AG09319 (cell line): ENCODE measurements around the gene SPAG7.
"Not testable (repeated sequence)": the region's sequence is repeated elsewhere in the genome, so short reads cannot be mapped to it uniquely, and the experiment has no call there.

Experiments
- DNase-seq: peaks from one replicate; pipeline ENCODE4 v3.0.0-alpha.2; 2010; ENCODE audit warnings: low read depth; ENCODE audit errors: extremely low read depth
- CTCF ChIP-seq: IDR thresholded peaks from 2 replicates; pipeline ENCODE4 v1.5.1; 2011; ENCODE audit warnings: low read depth, mild to moderate bottlenecking, inconsistent platforms, low read length, moderate library complexity

SPAG7 gene

DNA sequence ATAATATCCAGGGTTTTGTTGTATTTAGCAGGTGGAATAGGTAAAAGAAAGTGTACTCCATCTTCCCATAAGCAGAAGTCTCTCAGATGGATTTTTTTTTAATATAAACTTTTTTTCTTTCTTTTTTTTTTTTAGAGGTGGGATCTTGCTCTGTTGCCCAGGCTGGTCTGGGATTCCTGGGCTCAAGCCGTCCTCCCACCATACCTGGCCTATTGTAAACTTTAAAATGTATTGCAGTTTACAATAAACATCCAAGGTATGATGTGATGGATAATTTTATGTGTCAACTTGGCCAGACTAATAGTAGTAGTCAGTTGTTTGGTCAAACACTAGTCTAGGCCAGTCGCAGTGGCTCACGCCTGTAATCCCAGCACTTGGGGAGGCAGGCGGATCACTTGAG lies 46.3 kb downstream of the SPAG7 start:
- DNase-seq, result no peak
- no peak for TF ChIP-seq CTCF

DNA sequence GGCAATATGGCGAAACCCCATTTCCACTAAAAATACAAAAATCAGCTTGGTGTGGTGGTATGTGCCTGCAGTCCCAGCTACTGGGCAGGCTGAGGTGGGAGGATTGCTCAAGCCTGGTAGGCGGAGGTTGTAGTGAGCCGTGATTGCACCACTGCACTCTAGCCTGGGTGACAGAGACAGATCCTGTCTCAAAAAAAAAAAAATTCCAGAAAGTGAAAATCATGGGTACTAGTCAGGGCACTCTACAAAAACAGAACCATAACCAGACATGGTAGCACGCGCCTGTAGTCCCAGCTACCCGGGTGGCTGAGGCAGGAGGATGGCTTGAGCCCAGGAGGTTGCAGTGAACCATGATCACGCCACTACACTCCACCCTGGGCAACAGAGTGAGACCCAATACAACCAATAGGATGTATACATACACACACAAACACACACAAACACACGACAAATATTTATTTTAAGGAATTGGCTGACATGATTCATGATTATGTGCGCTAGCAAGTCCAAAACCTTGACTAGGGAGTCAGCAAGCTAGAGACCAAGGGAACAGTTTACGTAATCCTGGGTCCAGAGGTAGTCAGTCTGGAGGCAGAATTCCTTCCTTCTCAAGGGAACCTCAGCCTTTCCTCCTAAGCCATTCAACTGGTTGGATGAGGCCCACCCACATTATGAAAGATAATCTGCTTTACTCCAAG lies 47.1 kb downstream of the SPAG7 start:
- no peak for DNase-seq
- TF ChIP-seq CTCF, result no peak

DNA sequence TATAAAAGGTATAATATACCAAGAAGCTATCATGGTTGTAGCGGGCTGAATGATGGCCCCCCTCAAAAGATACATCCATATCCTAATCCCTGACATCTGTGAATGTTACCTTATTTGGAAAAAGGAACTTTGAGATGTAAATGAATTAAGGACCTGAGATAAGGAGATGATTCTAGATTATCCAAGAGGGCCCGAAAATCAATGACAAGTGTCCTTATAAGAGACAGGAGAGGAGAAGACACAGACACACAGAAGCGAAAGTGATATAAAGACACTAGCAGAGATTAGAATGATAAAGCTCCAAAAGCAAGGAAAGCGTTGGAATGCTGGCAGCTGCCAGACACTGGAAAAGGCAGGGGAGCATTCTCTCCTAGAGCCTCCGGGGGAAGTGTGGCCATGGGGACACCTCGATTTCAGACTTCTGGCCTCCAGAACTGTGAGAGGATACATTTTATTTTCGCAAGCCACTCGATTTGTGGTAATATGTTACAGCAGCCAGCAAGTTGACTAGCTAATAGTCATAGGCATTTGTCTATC lies 48.0 kb downstream of the SPAG7 start:
- DNase-seq, result no peak
- no peak for TF ChIP-seq CTCF

GRCh38 chr17:4914551-4914950 lies 53.1 kb downstream of the SPAG7 start:
- DNase-seq, result not testable (repeated sequence)

DNA sequence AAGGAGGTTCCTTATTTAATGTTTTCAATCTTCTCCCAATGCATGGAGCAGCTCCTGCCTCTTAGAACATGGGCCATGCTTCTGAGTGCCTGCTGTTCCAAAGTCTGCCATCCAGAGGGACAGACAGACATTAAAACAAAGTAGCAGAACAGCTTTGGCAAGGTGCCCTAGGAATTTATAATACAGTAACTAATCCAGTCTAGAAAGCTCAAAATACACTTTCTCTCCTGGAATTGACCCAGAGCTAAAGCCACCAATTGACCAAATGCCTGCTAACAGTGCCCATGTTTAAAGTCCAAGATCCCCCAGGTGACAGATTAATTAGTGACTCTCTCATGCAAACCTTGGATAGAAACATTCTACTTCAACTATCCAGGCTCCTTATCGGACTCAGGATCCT lies 53.6 kb downstream of the SPAG7 start:
- no peak for DNase-seq

More for the DNA sequence above, 53.6 kb downstream of the SPAG7 start:
- TF ChIP-seq CTCF, result no peak
